ENCODE measurements around the gene MMEL1. TPM values are rescaled to one million over a fixed set of nuclear protein-coding genes. Genes with fewer than 3 reads are reported as not detected.
"Not testable (repeated sequence)": the region's sequence is repeated elsewhere in the genome, so short reads cannot be mapped to it uniquely, and the experiment has no call there.

Gene MMEL1, protein sequence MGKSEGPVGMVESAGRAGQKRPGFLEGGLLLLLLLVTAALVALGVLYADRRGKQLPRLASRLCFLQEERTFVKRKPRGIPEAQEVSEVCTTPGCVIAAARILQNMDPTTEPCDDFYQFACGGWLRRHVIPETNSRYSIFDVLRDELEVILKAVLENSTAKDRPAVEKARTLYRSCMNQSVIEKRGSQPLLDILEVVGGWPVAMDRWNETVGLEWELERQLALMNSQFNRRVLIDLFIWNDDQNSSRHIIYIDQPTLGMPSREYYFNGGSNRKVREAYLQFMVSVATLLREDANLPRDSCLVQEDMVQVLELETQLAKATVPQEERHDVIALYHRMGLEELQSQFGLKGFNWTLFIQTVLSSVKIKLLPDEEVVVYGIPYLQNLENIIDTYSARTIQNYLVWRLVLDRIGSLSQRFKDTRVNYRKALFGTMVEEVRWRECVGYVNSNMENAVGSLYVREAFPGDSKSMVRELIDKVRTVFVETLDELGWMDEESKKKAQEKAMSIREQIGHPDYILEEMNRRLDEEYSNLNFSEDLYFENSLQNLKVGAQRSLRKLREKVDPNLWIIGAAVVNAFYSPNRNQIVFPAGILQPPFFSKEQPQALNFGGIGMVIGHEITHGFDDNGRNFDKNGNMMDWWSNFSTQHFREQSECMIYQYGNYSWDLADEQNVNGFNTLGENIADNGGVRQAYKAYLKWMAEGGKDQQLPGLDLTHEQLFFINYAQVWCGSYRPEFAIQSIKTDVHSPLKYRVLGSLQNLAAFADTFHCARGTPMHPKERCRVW
- total RNA-seq (10 to 100 TPM; 17.2 to 18.8 TPM), polyA plus RNA-seq (ENCODE audit: insufficient read depth, low read depth, low replicate concordance) (36.4 TPM)
- long read RNA-seq, donor 1, partial matches to known transcripts: 5 of 5 reads
- long read RNA-seq, donor 1, other reads (novel, unspliced or antisense): 0 of 5 reads
- long read RNA-seq, donor 2: 0 reads

DNA sequence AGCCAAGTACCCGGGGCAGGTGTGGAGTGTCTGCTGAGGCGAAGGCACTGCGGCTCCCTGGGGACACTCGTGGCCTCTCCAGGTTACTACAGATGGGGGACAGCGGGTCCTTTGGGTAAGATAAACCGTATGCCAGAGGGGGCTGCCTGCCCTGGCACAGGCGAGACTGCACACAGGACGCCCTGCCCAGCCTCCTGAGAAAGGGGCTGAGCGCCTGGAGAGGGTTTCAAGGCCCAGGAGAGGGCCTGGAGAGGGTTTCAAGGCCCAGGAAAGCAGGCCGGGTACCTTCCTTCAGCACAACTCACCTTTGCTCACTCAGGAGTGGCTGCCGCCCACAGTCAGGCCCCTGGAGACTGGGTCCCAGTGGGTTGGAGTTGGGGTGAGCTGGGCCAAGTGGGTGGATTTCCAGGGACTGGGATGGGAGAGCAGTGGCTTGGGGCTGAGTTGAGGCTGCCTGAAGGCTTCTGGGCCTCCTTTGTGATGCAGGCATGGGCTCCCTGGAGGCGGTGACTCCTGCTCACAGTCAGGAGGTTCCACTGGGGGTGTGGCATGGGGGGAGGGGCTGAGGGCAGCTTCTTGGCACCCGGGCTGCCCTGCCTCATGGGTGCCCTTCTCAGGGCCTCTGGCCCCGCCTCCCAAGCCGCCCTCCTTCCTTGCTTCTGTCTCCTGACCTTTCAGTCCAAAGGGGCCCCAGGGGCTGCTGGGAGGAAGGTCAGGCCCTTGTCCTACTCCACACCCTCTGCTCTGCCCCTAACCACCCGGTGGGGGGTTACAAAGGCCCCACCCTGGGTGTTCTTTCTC lies at the start of gene MMEL1:
MMEL1 (minus strand) TSS at position 456 of the 801 bp plus-strand sequence. CDS start 3,532 bp downstream, outside the sequence.
- Histone ChIP-seq H3K9me3 (no peaks in the 10 kb centered on the region), H3K27ac (no peak within 1 kb of the TSS), H3K4me3 (no peak within 1 kb of the TSS), H3K4me1 (peaks cover 19% of the 10 kb centered on the region), H3K36me3 (ENCODE audit: low read depth, missing control alignments) (no peaks in the 10 kb centered on the region), H3K27me3 (no peaks in the 10 kb centered on the region)
- intact Hi-C loops (cut with DNase I; ENCODE audit: low total_unique reads): no loop called here
- DNase-seq: no peak
- WGBS, 2 donors: 83 to 85% methylated on average over 12 to 15 of the region's 16 CpGs
- no peak for TF ChIP-seq POLR2A (IDR thresholded peaks at IDR 0.05)
- TF ChIP-seq, protein P1, sequence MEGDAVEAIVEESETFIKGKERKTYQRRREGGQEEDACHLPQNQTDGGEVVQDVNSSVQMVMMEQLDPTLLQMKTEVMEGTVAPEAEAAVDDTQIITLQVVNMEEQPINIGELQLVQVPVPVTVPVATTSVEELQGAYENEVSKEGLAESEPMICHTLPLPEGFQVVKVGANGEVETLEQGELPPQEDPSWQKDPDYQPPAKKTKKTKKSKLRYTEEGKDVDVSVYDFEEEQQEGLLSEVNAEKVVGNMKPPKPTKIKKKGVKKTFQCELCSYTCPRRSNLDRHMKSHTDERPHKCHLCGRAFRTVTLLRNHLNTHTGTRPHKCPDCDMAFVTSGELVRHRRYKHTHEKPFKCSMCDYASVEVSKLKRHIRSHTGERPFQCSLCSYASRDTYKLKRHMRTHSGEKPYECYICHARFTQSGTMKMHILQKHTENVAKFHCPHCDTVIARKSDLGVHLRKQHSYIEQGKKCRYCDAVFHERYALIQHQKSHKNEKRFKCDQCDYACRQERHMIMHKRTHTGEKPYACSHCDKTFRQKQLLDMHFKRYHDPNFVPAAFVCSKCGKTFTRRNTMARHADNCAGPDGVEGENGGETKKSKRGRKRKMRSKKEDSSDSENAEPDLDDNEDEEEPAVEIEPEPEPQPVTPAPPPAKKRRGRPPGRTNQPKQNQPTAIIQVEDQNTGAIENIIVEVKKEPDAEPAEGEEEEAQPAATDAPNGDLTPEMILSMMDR (IDR thresholded peaks at IDR 0.05): no peak

DNA sequence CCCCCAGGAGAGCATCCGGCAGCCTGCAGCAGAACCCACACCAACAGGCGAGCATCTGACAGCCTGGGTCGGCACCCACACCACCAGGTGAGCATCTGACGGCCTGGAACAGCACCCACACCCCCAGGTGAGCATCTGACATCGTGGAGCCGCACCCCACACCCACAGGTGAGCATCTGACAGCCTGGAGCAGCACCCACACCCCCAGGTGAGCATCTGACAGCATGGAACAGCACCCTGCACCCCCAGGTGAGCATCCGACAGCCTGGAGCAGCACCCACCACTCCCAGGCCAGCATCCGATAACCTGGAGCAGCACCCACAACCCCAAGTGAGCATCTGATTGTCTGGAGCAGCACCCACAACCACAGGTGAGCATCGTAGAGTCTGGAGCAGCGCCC lies 43.9 kb upstream of the MMEL1 start:
- H3K4me1 ChIP-seq; H3K27ac ChIP-seq; H3K9me3 ChIP-seq; H3K27me3 ChIP-seq; H3K36me3 ChIP-seq (ENCODE audit: low read depth, missing control alignments); intact Hi-C loops (cut with DNase I; ENCODE audit: low total_unique reads); H3K4me3 ChIP-seq; DNase-seq: not testable (repeated sequence)
- no CpG with 5 or more reads among the region's 10 CpGs for WGBS, 2 donors

DNA sequence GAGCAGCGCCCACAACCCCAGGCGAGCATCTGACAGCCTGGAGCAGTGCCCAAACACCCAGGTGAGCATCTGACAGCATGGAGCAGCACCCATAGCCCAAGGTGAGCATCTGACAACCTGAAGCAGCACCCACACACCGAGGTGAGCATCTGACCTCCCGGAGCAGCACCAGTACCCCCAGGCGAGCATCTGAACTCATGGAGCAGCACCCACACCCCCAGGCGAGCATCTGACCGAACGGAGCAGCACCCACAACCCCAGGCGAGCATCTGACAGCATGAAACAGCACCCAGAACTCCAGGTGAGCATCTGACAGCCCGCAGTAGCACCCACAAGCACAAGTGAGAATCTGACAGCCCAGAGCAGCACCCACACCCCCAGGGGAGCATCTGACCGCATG lies 38.8 kb upstream of the MMEL1 start:
- H3K4me1 ChIP-seq; H3K9me3 ChIP-seq; H3K27me3 ChIP-seq; H3K27ac ChIP-seq; H3K36me3 ChIP-seq (ENCODE audit: low read depth, missing control alignments); DNase-seq; intact Hi-C loops (cut with DNase I; ENCODE audit: low total_unique reads); H3K4me3 ChIP-seq: not testable (repeated sequence)
- WGBS, 2 donors: 40 to 55% methylated on average over 8 to 9 of the region's 11 CpGs

DNA sequence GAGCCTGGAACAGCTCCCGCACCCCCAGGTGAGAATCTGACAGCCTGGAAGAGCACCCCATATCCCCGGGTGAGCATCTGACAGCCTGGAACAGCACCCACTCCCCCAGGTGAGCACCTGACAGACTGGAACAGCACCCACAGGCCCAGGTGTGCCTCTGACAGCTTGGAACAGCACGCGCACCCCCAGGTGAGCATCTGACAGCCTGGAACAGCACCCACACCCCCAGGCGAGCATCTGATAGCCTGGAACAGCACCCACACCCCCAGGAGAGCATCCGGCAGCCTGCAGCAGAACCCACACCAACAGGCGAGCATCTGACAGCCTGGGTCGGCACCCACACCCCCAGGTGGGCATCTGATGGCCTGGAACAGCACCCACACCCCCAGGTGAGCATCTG lies 27.0 kb upstream of the MMEL1 start:
- H3K9me3 ChIP-seq: not testable (repeated sequence)

DNA sequence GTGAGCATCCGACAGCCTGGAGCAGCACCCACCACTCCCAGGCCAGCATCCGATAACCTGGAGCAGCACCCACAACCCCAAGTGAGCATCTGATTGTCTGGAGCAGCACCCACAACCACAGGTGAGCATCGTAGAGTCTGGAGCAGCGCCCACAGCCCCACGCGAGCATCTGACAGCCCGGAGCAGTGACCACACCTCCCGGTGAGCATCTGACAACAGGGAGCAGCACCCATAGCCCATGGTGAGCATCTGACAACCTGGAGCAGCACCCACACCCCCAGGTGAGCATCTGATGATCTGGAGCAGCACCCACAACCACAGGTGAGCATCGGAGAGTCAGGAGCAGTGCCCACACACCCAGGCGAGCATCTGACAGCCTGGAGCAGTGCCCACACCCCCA lies 25.1 kb upstream of the MMEL1 start:
- DNase-seq; H3K4me1 ChIP-seq; intact Hi-C loops (cut with DNase I; ENCODE audit: low total_unique reads); H3K9me3 ChIP-seq; H3K36me3 ChIP-seq (ENCODE audit: low read depth, missing control alignments); H3K27me3 ChIP-seq; H3K4me3 ChIP-seq; H3K27ac ChIP-seq: not testable (repeated sequence)
- WGBS, 2 donors: 84% methylated on average over 5 of the region's 10 CpGs; no CpG with 5 or more reads in 1 of the 2 donors

More for the DNA sequence above, 27.0 kb upstream of the MMEL1 start:
- H3K4me3 ChIP-seq; DNase-seq; H3K36me3 ChIP-seq (ENCODE audit: low read depth, missing control alignments); H3K27ac ChIP-seq; H3K27me3 ChIP-seq; intact Hi-C loops (cut with DNase I; ENCODE audit: low total_unique reads); H3K4me1 ChIP-seq: not testable (repeated sequence)
- WGBS, 2 donors: 52 to 56% methylated on average over 4 to 6 of the region's 8 CpGs

DNA sequence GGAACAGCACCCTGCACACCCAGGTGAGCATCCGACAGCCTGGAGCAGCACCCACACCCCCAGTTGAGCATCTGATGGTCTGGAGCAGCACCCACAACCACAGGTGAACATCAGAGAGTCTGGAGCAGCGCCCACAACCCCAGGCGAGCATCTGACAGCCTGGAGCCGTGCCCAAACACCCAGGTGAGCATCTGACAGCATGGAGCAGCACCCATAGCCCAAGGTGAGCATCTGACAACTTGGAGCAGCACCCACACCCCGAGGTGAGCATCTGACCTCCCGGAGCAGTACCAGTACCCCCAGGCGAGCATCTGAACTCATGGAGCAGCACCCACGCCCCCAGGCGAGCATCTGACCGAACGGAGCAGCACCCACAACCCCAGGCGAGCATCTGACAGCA lies 24.3 kb upstream of the MMEL1 start:
- intact Hi-C loops (cut with DNase I; ENCODE audit: low total_unique reads); H3K27me3 ChIP-seq; H3K27ac ChIP-seq; H3K4me3 ChIP-seq; H3K36me3 ChIP-seq (ENCODE audit: low read depth, missing control alignments); H3K4me1 ChIP-seq; H3K9me3 ChIP-seq: not testable (repeated sequence)
- peak; percentile 12 for DNase-seq
- WGBS, 2 donors: 60% methylated on average over 3 of the region's 12 CpGs; no CpG with 5 or more reads in 1 of the 2 donors

DNA sequence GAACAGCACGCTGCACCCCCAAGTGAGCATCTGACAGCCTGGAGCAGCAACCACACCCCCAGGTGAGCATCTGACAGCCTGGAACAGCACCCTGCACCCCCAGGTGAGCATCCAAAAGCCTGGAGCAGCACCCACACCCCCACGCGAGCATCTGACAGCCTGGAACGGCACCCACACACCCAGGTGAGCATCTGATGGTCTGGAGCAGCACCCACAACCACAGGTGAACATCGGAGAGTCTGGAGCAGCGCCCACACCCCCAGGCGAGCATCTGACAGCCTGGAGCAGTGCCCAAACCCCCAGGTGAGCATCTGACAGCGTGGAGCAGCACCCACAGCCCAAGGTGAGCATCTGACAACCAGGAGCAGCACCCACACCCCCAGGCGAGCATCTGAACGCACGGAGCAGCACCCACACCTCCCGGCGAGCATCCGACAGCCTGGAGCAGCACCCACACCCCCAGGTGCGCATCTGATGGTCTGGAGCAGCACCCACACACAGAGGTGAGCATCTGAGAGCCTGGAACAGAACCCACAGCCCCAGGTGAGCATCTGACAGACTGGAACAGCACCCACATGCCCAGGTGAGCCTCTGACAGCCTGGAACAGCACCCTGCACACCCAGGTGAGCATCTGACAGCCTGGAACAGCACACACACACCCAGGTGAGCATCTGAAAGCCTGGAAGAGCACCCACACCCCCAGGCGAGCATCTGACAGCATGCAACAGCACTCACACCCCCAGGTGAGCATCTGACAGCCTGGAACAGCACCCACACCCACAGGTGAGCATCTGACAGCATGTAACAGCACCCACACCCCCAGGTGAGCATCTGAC lies 23.0 kb upstream of the MMEL1 start:
- H3K9me3 ChIP-seq; H3K36me3 ChIP-seq (ENCODE audit: low read depth, missing control alignments); H3K4me3 ChIP-seq; intact Hi-C loops (cut with DNase I; ENCODE audit: low total_unique reads); H3K27ac ChIP-seq; H3K27me3 ChIP-seq; H3K4me1 ChIP-seq: not testable (repeated sequence)
- 40% methylated on average over 16 of the region's 16 CpGs for WGBS, 2 donors
- peak; percentile 15 for DNase-seq

DNA sequence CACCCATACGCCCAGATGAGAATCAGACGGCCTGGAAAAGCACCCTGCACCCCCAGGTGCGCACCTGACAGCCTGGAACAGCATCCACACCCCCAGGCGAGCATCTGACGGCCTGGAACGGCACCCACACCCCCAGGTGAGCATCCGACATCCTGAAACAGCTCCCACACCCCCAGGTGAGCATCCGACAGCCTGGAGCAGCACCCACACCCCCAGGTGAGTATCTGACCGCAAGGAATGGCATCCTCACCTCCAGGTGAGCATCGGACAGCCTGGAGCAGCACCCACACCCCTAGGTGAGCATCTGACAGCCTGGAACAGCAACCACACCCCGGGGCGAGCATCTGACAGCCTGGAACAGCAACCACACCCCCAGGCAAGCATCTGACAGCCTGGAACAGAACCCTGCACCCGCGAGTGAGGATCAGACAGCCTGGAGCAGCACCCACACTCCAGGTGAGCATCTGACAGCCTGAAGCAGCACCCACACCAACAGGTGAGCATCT lies 21.7 kb upstream of the MMEL1 start:
- H3K4me1 ChIP-seq; H3K9me3 ChIP-seq; DNase-seq; H3K36me3 ChIP-seq (ENCODE audit: low read depth, missing control alignments); H3K27ac ChIP-seq; H3K27me3 ChIP-seq; H3K4me3 ChIP-seq; intact Hi-C loops (cut with DNase I; ENCODE audit: low total_unique reads): not testable (repeated sequence)
- WGBS, 2 donors: 41 to 46% methylated on average over 14 of the region's 14 CpGs

DNA sequence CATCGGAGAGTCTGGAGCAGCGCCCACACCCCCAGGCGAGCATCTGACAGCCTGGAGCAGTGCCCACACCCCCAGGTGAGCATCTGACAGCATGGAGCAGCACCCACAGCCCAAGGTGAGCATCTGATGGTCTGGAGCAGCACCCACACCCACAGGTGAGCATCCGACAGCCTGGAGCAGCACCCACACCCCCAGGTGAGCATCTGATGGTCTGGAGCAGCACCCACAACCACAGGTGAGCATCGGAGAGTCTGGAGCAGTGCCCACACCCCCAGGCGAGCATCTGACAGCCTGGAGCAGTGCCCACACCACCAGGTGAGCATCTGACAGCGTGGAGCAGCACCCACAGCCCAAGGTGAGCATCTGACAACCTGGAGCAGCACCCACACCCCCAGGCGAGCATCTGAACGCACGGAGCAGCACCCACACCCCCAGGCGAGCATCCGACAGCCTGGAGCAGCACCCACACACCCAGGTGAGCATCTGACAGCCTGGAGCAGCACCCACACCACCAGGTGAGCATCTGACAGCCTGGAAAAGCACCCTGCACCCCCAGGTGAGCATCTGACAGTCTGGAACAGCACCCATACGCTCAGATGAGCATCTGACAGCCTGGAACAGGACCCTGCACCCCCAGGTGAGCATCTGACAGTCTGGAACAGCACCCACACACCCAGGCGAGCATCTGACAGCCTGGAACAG lies 21.1 kb upstream of the MMEL1 start:
- H3K4me1 ChIP-seq; H3K27ac ChIP-seq; H3K4me3 ChIP-seq; H3K36me3 ChIP-seq (ENCODE audit: low read depth, missing control alignments); H3K9me3 ChIP-seq; DNase-seq; H3K27me3 ChIP-seq; intact Hi-C loops (cut with DNase I; ENCODE audit: low total_unique reads): not testable (repeated sequence)
- 36 to 37% methylated on average over 14 of the region's 14 CpGs for WGBS, 2 donors

All from testis (tissue), 5 donors.